T47D (cell line): Measurements from ENCODE around the gene SMIM24.
A peak's percentile ranks its signal among the peaks of the same experiment; 100 is the strongest.

Experiments used
- DNase-seq, 2 experiments: peaks; one replicate each; pipeline versions ENCODE4 v3.0.0 to v3.0.0-alpha.2; 2011 to 2012; ENCODE audit warnings: low read depth in 1 of 2, low spot score in 1 of 2
- JUND ChIP-seq: IDR thresholded peaks from 2 replicates; pipeline ENCODE4 v1.6.1; 2012; ENCODE audit warnings: low read depth
- in situ Hi-C: cut with HindIII; loops from 2 replicates; pipeline ENCODE4 v1.10.0; 2016; ENCODE audit warnings: low sequenced_read_pairs, low pct_unique_long_range_greater_than_20kb

The SMIM24 gene

DNA sequence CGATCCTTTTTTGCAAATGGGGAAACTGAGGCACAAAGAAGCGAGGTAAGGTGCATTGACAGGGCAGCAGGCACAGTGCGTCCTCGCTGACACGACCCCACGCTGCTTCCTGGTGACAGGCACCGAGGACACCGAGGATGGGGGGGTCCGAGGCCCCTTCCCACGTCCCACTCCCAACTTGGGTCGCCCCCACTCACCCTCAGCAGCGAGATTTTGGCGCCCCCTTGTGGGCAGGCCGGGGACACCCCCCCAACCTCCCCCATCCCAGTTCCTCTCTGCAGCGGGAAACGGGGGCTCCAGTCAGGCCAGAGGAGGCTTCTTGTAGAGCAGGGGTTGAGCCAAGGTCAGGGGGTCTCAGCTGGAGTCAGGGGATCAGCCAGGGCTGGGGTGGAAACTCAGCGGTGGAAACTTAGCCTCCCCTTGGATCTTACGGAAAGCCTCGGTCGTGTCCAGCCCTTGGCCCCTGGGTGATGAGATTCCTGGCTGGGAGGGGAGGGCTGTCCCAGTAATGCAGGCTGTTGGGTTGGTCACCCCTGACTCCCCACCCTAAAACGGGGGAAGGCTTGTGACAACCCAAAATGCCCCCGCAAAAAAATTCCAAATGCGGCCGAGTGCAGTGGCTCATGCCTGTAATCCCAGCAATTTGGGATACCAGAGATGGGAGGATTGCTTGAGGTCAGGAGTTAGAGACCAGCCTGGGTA is 8.2 kb downstream of the SMIM24 start:
- in situ Hi-C loops = no loop called here
- no peak for DNase-seq
- no peak for TF ChIP-seq JUND

DNA sequence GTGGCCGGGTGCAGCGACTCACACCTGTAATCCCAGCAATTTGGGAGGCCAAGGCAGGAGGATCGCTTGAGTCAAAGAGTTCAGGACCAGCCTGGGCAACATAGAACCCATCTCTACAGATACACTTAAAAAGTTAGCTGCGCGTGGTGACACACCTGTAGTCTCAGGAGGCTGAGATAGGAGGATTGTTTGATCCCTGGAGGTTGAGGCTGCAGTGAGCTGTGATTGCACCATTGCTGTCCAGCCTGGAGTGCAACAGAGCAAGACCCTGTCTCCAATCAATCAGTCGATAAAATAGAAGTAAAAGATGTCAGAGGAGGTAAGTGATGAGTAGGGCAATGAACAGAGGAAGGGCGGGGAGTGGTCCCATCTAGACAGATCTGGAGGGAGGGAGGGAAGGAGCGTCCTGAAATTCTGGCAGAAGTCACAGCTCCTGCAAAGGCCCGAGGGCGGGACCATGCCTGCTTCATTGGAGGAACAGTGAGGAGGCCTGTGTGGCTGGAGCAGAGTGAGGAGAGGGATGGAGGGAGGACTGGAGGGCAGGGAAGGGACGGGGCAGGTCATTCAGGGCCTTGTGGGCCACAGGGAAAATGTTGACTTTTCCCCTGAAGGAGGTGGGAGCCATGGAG is 9.7 kb downstream of the SMIM24 start:
- in situ Hi-C loops = no loop called here

DNA sequence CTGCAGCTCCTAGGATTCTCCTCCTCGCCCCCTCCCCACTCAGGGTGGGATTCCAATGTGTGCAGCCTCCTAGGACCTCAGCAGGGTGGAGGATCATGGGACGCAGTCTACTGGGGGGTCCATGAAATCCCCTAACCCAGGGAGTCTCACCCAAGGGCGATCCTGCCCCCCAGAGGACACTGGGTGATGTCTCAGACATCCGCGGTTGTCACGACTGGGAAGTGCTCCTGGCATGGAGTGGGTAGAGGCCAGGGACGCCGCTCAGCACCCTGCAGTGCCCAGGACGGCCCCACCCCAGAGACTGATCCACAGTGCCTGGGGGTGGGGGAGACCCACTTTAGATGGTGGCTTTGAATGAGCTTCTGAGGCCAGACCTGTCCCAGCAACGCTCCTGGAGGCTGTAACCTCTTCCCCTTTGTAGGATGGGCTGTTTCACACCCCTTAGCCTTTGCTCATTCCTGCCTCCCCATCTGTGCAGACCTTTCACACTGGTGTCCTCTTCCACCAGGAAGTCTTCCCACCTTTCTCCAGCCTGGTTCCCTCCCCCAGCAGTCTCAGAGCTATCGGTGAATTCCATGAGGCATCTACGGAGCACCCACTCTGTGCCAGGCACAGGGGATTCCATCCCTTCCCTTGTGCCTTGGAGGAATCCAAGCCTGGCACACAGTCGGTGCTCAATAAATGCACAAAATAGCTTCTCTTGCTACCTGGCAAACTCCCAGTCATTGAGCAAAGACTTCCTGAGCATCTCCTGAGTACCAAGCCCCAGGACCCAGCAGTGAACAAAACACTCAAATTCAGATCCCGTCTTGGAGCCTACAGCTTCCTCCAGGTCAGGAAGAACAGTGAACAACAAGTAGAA is 10.5 kb downstream of the SMIM24 start:
- in situ Hi-C loops = no loop called here
- DNase-seq = no peak
- no peak for TF ChIP-seq JUND

More for the DNA sequence above, 9.7 kb downstream of the SMIM24 start:
- DNase-seq = peak in 1 of 2 experiments; percentile 21
- TF ChIP-seq JUND = no peak

DNA sequence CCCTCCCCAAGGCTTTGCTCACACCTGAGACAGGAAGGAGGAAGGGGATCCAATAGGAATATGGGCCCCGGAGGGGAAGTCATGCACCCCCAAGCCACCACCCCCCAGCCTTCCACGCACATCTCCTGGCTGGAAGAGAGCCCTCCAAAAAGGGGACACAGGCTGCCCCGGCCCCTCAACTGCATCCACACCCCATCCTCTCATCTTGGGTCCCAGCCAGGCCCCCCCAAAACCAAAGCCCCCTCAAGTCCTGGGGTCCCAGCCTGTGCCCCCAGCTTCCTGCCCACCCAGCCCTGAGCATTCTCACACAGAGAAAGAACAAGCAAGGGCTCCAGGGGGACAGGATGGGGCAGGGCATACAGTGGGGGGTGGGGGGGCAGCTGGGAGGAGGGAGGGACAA is 12.1 kb downstream of the SMIM24 start:
- in situ Hi-C loops = no loop called here
- DNase-seq = no peak
- no peak for TF ChIP-seq JUND

DNA sequence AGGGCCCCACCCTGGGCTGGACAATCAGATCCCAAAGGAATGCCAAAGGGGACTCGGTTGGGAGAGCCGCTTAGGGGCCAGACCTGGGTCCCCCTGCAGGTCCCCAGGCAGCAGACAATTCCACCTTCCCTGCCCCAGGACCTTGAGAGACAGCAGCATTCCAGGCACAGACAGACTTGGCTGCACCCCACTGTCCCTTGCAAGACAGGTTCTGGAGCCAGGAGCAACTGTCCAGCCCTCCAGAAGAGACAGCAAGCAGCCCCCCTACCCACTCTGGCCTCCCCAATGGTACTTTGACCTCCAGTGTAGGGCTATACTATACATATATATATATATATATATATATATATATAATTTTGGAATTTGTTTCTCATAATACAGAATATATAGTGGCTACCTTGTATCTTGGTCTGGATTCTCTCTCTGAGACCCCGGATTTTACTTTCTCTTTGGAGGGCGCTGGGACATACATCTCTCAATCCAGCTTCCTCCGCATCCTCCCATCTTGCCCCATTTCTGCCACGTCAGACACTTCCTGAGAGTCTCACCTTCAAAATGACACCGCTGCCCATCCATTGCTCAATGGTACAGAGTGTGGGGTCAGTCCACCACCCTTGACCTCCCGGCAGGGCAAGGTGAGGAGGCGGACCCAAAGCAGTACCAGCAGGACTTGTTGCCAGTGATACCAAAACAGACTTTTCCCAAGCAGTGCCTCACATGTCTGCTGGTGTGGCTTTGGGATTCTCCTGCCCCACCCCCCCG is 12.7 kb downstream of the SMIM24 start:
- no peak for DNase-seq
- in situ Hi-C loops = no loop called here
- TF ChIP-seq JUND = no peak

DNA sequence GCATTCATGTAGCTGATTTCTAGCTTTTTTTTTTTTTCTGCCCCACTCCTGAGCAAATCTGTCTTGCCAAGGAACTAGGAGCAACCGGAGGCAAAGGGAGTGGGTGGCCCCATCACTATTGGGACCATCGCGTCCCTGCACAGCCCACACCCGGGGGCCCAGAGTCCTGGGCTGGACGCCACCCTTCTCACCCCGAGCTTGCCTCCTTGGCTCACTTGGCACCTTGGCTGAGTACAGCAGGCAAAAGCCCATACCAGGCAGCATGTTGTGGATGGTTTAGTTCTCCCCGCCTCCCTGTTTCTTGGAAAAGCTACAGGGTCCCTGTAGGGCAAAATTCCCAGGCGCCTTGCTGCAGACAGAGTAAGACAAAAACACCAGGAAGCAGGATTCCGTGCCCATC is 13.7 kb downstream of the SMIM24 start:
- TF ChIP-seq JUND = no peak
- DNase-seq = no peak
- in situ Hi-C loops = no loop called here

DNA sequence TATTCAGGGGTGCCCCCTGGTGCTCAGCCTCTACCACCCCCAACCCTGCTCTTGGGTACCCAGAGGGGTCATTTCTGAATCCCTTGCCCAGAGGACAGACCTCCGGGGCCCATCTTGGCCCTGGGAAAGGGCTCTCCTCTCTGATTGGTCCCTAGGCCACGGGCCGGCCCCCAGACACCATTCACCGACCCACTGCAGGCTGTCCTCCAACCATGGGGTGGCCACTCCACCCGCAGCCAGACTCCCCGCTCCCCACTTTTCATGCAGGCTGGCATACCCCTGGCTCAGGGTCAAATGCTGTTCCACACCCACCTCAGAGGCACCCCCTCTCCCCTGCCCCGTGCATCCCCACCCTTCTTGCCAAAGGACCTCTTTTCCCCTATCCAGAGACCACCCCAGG is 14.8 kb downstream of the SMIM24 start:
- in situ Hi-C loops = no loop called here

DNA sequence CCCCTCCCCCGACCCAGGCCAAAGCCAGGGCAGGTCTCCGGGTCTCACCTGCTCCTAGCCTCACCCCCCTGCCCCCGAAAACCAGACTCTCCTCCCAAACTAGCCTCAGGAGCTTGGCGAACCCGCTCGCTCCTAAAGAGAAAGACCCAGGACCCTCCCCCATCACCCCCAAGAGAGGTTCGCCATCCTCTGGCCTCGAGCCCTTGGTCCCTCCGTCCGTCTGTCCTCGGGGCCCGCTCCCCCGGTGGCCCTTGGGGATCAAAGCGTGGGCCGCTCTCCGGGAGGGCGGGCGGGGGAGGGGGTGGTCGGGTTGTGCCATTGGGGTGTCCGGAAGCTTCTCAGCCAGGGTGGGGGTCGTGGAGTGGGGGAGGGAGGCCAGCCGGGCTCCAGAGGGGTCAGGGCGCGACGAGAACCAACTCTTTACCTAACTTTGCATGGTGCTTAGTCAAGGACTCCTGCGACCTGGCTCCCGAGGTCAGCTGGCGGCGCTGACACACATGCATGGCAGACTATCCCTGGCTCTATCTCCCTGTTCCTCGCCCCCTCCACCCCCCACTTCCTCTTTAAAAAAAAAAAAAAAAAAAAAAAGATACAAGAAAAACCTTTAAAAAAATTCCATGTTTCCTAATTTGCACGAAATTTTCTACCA is 15.6 kb downstream of the SMIM24 start:
- in situ Hi-C loops = no loop called here
- no peak for TF ChIP-seq JUND
- no peak for DNase-seq

More for the DNA sequence above, 14.8 kb downstream of the SMIM24 start:
- no peak for TF ChIP-seq JUND
- DNase-seq = no peak

DNA sequence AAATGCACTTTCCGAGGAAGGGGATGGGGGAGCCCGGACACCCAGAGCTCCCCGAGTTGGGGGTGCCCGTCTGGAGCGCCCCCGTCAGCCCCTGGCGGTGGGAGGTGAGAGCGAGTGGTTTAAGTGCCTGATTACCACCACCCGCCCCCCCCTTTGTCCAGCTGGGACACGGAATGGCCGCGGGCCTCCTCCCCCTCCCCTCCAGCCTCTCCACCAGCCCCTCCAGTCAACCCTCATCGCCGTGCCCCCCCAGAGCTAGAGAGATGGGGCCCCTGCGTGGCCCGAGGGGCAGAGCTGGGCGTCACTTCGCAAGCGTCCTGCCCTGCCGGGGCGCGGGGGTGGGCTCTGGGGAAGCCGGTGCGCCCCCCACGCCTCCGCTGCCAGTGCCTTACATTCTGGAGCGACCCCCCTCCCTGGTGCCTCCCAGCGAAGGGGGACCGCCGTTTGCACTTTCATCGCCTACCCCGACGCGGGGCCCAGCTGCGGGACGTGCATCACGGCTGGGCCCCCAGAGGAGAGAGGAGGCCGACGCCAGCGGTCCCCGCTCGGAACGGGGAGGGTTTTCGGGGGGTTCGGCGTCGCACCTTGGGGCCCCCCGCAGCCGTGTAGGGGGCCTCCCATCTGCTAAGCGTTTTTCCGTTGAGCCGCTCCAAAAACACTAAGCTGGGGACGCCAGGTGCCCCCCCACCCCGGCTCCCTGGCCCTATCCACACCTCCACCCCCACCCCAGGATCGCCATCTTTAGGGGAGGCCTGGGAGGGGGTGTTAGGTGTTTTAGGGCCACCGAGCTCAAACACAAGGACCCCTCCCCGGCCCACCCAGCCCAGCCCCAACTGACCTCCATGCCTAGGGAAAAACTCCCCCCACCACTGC is 16.4 kb downstream of the SMIM24 start:
- no peak for DNase-seq
- in situ Hi-C loops = no loop called here
- no peak for TF ChIP-seq JUND

DNA sequence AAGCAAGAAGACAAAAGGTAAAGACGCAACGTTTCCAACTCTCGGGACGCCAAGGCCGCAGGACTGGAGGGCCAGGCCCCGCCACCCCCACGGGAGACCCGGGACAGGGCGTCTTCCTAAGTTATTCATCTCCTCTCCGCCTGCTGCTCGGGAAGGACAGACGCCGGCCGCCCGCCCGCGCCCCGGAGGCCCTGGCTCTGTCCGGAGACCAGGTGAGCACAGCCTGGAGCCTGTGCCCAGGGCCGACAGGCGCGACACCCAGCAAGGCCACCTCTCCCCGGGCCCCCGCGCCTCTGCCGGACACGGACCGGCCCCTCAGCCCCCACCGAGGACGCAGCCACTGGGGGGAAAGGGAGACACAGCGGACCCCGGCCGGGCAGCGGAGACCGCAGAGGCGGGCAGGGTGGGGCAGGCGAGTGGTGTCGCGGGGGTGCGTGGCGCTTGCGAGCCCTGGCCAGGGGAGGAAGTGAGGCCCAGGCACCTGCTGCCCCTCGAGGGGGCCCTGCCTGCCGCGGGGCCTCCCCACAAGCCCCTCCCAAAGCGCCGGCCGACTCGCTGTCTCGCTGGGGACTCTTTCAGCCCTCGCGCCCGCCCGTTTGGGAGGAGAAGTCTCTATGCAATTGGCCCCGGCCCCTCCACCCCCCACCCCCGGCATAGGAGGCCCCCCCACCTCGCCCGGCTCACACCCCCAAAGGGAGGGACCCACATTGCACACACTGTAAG is 17.2 kb downstream of the SMIM24 start:
- in situ Hi-C loops = no loop called here
- TF ChIP-seq JUND = no peak
- no peak for DNase-seq
